Activated naive CD8-positive, alpha-beta T cell treated with anti-CD3 and anti-CD28 coated beads, Interleukin-2, amount 50 U/mL, for 24 hours (primary cell): Measurements from ENCODE around the gene L3MBTL4.
A peak's percentile ranks its signal among the peaks of the same experiment; 100 is the strongest.

Experiments used
- ATAC-seq: fragments of 150-1000 bp; cut with Tn5 transposase; one replicate; pipeline ENCODE4 v1.10.0; 2021
- DNase-seq: peaks from one replicate; pipeline ENCODE4 v3.0.0; 2021
- H3K27ac Mint-ChIP-seq: one replicate; pipeline ENCODE4 v1.8.0; 2021; ENCODE audit warnings: mild to moderate bottlenecking, mixed read lengths
- H3K27me3 Mint-ChIP-seq: one replicate; pipeline ENCODE4 v1.8.0; 2021; ENCODE audit warnings: mixed read lengths
- H3K36me3 Mint-ChIP-seq: one replicate; pipeline ENCODE4 v1.8.0; 2021; ENCODE audit warnings: low read depth, mixed read lengths
- H3K4me1 Mint-ChIP-seq: one replicate; pipeline ENCODE4 v1.8.0; 2021; ENCODE audit warnings: mixed read lengths
- H3K4me3 Mint-ChIP-seq: one replicate; pipeline ENCODE4 v1.8.0; 2021; ENCODE audit warnings: mild to moderate bottlenecking, moderate library complexity, mixed read lengths
- H3K9me3 Mint-ChIP-seq: one replicate; pipeline ENCODE4 v1.8.0; 2021; ENCODE audit warnings: mixed read lengths

L3MBTL4 gene

DNA sequence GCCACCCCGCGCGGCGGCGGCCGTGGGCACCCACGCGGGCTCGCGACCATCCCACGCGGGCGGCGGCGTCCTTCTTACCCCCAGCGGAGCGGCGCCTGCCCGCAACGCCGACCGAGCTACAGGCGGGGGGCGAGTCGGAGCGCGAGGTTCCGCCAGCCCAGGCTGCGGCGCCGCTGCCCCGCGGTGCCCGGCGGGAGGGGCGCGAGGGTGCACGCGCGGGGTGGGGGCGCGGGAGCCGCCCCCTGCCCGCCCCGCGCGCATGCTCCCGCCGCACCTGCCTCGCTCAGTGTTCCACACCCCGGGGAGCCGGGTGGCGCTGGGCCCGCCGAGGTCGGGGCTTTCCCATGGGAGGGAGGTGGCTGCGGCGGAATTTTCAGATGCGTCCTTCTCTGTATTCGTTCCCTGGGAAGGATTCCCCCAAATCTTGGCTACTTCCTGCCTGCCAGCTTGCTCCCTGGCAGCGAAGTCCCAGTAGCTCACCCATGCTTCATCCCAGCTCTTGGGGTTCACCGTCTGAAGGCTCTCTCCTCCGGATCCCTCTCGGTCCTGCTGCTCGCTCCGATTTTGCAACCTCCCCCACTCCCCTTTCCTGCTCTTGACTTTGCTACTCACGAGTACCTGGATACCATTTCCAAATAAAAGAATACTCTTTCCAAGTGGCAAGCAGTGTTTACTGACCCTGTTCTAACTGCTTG, at the start of gene L3MBTL4:
L3MBTL4 (minus strand) TSS at position 189 of the 695 bp plus-strand sequence. CDS start 103,286 bp downstream, outside the sequence.
- H3K27me3 Mint-ChIP-seq = peaks cover 26% of the 10 kb centered on the region
- H3K36me3 Mint-ChIP-seq = no peaks in the 10 kb centered on the region
- peak within 1 kb of the TSS; percentile 77 for H3K4me3 Mint-ChIP-seq
- H3K27ac Mint-ChIP-seq = no peak within 1 kb of the TSS
- peaks cover 6% of the 10 kb centered on the region for H3K9me3 Mint-ChIP-seq
- peaks cover 12% of the 10 kb centered on the region for H3K4me1 Mint-ChIP-seq
- peak; percentile 25 for DNase-seq
- ATAC-seq = peak; percentile 40

DNA sequence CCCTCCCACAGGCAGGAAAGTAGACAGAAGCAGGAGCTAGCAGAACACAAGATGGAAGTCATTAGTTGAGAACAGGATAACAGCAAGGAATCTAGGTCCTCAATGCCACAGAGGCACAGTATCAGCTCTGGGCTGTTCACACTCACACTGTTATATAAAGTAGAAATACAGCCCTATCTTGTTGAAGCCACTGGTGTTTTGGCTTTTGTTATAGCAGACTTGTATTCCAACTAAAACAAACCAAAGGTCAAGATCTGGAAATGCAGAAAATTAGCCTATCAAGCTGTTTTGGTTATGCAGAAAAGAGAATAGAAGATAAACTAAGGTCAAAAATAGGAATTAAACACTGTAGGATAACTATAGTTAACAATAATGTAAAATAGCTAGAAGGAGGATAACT, 37.5 kb upstream of the L3MBTL4 start:
- no peak for DNase-seq
- Mint-ChIP-seq H3K9me3 (peaks cover 4% of the 10 kb centered on the region), H3K36me3 (no peaks in the 10 kb centered on the region)

GRCh38 chr18:6449213-6449612, 34.5 kb upstream of the L3MBTL4 start:
- no peak overlapping the region for H3K4me3 Mint-ChIP-seq
- no peaks in the 10 kb centered on the region for H3K36me3 Mint-ChIP-seq
- H3K4me1 Mint-ChIP-seq = no peaks in the 10 kb centered on the region
- DNase-seq (no peak), ATAC-seq (no peak)
- no peaks in the 10 kb centered on the region for H3K9me3 Mint-ChIP-seq
- peaks cover 2% of the 10 kb centered on the region for H3K27me3 Mint-ChIP-seq
- H3K27ac Mint-ChIP-seq = no peak overlapping the region

More for the DNA sequence above, 37.5 kb upstream of the L3MBTL4 start:
- no peaks in the 10 kb centered on the region for H3K4me1 Mint-ChIP-seq
- no peak overlapping the region for H3K27ac Mint-ChIP-seq
- no peak for ATAC-seq
- H3K4me3 Mint-ChIP-seq = no peak overlapping the region
- peaks cover 2% of the 10 kb centered on the region for H3K27me3 Mint-ChIP-seq

GRCh38 chr18:6444466-6445228, 29.9 kb upstream of the L3MBTL4 start:
- Mint-ChIP-seq H3K9me3 (no peaks in the 10 kb centered on the region), H3K4me1 (no peaks in the 10 kb centered on the region), H3K27ac (no peak overlapping the region), H3K27me3 (peaks cover 4% of the 10 kb centered on the region), H3K36me3 (no peaks in the 10 kb centered on the region), H3K4me3 (no peak overlapping the region)
- DNase-seq (no peak), ATAC-seq (no peak)

DNA sequence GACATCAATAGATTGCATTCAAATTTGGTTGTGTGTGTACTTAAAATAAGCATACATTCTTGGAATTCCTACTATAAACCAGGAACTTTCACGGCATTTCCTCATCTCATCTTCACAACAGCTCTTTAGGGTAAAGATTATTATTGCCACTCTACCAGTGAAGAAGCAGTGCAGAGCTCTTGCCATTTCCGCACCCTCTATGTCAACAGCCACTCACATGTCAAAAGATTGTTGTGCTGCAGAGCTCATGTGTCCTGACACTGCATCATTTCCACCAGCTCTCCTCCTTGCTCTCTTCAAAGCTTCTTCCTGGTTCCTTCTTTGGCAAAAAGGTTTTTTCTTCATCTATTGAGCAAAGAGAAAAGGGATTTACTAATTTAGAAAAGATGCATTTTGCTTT, 26.5 kb upstream of the L3MBTL4 start:
- ATAC-seq (no peak), DNase-seq (no peak)
- Mint-ChIP-seq H3K4me1 (no peaks in the 10 kb centered on the region), H3K27ac (no peak overlapping the region), H3K4me3 (no peak overlapping the region), H3K27me3 (peaks cover 2% of the 10 kb centered on the region), H3K36me3 (no peaks in the 10 kb centered on the region), H3K9me3 (no peaks in the 10 kb centered on the region)

DNA sequence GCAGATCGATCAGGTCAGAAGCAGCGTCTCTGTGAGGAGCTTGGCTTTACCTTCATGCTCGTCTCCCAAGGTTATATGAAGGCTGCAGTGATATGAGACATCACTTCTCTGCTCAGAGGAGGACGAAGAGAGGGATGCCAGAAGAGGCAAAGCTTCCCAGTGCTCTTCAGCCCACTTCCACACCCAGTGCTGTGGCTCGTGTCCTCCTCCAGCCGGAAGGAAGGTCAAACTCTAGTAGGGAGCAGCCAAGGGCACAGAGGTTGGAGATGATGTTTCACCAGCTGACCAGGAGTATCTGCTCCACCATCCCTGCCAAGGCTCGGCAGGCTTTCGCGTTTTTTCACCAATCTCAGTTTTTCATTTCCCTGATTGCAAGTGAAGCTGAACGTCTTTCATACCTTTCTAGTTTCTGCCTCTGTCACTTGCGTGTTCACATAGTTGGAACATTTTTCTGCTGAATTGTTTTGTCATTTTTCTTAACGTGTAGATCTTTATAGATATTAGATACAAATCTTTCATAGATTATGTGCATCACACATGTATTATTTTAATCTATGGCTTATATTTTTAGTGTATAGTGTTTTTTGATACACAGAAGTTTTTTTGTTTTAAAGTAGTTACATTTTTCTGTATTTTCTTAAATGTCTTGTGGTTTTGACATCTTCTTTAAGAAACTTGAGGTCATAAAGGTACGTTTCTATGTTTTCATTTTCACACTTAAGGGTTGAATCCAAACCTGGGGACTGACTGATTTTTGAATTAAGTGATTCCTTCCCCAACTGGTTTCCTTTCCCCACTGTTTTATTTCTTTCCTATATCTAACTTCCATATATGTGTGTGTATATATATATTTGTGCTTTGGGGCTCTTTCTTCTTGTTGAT, 23.5 kb upstream of the L3MBTL4 start:
- ATAC-seq (no peak), DNase-seq (no peak)
- Mint-ChIP-seq H3K27me3 (peaks cover 5% of the 10 kb centered on the region), H3K9me3 (no peaks in the 10 kb centered on the region), H3K36me3 (no peaks in the 10 kb centered on the region), H3K27ac (no peak overlapping the region), H3K4me3 (no peak overlapping the region), H3K4me1 (no peaks in the 10 kb centered on the region)

GRCh38 chr18:6435731-6436130, 21.0 kb upstream of the L3MBTL4 start:
- no peak overlapping the region for H3K27ac Mint-ChIP-seq
- no peak for DNase-seq
- ATAC-seq = no peak
- no peak overlapping the region for H3K4me3 Mint-ChIP-seq
- H3K4me1 Mint-ChIP-seq = no peaks in the 10 kb centered on the region
- H3K36me3 Mint-ChIP-seq = no peaks in the 10 kb centered on the region
- H3K27me3 Mint-ChIP-seq = peaks cover 5% of the 10 kb centered on the region
- H3K9me3 Mint-ChIP-seq = no peaks in the 10 kb centered on the region

DNA sequence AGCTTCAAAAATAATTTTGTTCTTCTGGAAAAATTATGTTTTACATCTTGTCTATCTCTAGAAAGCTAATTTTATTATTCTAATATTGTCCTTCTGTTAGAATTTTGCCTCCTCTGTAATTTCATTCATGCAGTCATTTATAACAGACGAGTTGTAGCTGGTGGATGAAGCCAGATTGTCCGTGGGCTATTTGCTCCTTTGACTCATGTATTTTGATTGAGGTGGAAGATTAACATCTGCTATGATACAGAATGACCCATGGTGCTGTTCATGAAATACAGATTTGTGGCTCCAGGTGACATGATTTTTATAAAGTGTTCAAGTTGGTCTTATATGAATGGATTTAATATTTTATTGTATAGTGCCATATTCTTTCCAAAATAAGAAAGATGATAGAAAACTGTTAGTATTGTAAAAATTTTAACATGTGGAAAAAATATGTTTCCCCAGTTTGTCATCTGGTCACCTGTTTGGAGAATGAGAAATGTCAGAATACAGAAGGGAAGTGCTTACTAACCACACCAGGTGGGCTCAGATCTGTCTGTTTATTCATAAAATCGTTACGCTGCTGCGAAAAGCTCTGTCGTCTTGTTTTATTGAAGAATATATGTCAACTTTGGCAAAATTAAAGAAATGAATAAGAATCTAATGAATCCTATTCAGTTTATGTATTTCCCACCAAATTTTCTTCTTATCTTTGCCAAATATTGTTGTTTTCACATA, 20.4 kb upstream of the L3MBTL4 start:
- Mint-ChIP-seq H3K27me3 (peaks cover 5% of the 10 kb centered on the region), H3K4me3 (no peak overlapping the region), H3K36me3 (no peaks in the 10 kb centered on the region), H3K9me3 (no peaks in the 10 kb centered on the region), H3K4me1 (no peaks in the 10 kb centered on the region), H3K27ac (no peak overlapping the region)
- DNase-seq (no peak), ATAC-seq (no peak)

DNA sequence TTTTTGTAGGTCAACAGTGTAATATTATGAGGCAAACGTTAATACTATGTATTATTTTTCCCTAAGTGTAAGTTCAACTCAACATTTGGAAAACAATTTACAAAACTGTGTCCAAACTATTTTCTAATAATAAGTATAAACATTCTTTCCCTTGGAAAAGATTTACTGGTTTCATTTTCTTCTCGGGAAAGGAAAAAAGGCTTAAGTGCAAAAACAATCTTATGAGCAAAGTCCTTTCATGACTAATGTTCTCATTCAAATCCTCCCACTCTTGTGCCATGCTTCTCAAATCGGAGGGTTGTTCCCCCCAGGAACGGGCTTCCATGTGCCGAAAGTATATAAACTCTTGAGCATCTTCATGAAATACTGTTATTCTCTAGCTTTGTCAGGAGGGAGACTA, 19.8 kb upstream of the L3MBTL4 start:
- no peaks in the 10 kb centered on the region for H3K4me1 Mint-ChIP-seq
- H3K27me3 Mint-ChIP-seq = peaks cover 3% of the 10 kb centered on the region
- DNase-seq = no peak
- H3K36me3 Mint-ChIP-seq = no peaks in the 10 kb centered on the region
- no peak overlapping the region for H3K4me3 Mint-ChIP-seq
- no peak for ATAC-seq
- no peaks in the 10 kb centered on the region for H3K9me3 Mint-ChIP-seq
- H3K27ac Mint-ChIP-seq = no peak overlapping the region

GRCh38 chr18:6431659-6432318, 17.1 kb upstream of the L3MBTL4 start:
- no peaks in the 10 kb centered on the region for H3K36me3 Mint-ChIP-seq
- no peak overlapping the region for H3K27ac Mint-ChIP-seq
- H3K4me1 Mint-ChIP-seq = no peaks in the 10 kb centered on the region
- ATAC-seq (no peak), DNase-seq (no peak)
- no peak overlapping the region for H3K4me3 Mint-ChIP-seq
- H3K27me3 Mint-ChIP-seq = peaks cover 3% of the 10 kb centered on the region
- H3K9me3 Mint-ChIP-seq = peaks cover 4% of the 10 kb centered on the region

- Mint-ChIP-seq H3K36me3 (no peaks in the 10 kb centered on the region), H3K27me3 (peaks cover 3% of the 10 kb centered on the region), H3K9me3 (peaks cover 4% of the 10 kb centered on the region), H3K4me3 (no peak overlapping the region), H3K4me1 (no peaks in the 10 kb centered on the region), H3K27ac (no peak overlapping the region)
- ATAC-seq (no peak), DNase-seq (no peak)
Measured at GRCh38 chr18:6428851-6429395, 14.2 kb upstream of the L3MBTL4 start.

- Mint-ChIP-seq H3K9me3 (peaks cover 4% of the 10 kb centered on the region), H3K36me3 (no peaks in the 10 kb centered on the region), H3K4me1 (no peaks in the 10 kb centered on the region), H3K27ac (no peak overlapping the region), H3K27me3 (no peaks in the 10 kb centered on the region), H3K4me3 (no peak overlapping the region)
- no peak for ATAC-seq
- DNase-seq = no peak
Measured at GRCh38 chr18:6427286-6427685, 12.6 kb upstream of the L3MBTL4 start.

- Mint-ChIP-seq H3K36me3 (no peaks in the 10 kb centered on the region), H3K27ac (no peak overlapping the region), H3K9me3 (peaks cover 13% of the 10 kb centered on the region), H3K27me3 (no peaks in the 10 kb centered on the region), H3K4me3 (no peak overlapping the region), H3K4me1 (no peaks in the 10 kb centered on the region)
- ATAC-seq (no peak), DNase-seq (no peak)
Measured at GRCh38 chr18:6423289-6423688, 8.6 kb upstream of the L3MBTL4 start.
